ENCODE results near the gene TMEM163. TPM values are rescaled to one million over a fixed set of nuclear protein-coding genes. Genes with fewer than 3 reads are reported as not detected.
A peak's percentile ranks its signal among the peaks of the same experiment; 100 is the strongest.
"Not testable (repeated sequence)": the region's sequence is repeated elsewhere in the genome, so short reads cannot be mapped to it uniquely, and the experiment has no call there.

TMEM163 gene
- total RNA-seq, 1 experiment from 2014 or later, result not detected

GRCh38 chr2:134536296-134536695 is 182.5 kb downstream of the TMEM163 start:
- DNase-seq (ENCODE audit: low spot score), result no peak

GRCh38 chr2:134532537-134532936 is 186.3 kb downstream of the TMEM163 start:
- DNase-seq (ENCODE audit: low spot score), result no peak

GRCh38 chr2:134527381-134527780 is 191.4 kb downstream of the TMEM163 start:
- no peak for DNase-seq (ENCODE audit: low spot score)

GRCh38 chr2:134522496-134523455 is 196.0 kb downstream of the TMEM163 start:
- no peak for DNase-seq (ENCODE audit: low spot score)

- no peak for DNase-seq (ENCODE audit: low spot score)
These were observed 200.7 kb downstream of the TMEM163 start for GRCh38 chr2:134518101-134518500.

GRCh38 chr2:134515137-134515536 is 203.7 kb downstream of the TMEM163 start:
- DNase-seq (ENCODE audit: low spot score), result no peak

- no peak for DNase-seq (ENCODE audit: low spot score)
These were observed 205.4 kb downstream of the TMEM163 start for GRCh38 chr2:134513465-134513804.

GRCh38 chr2:134512734-134513464 is 205.9 kb downstream of the TMEM163 start:
- DNase-seq (ENCODE audit: low spot score), result no peak

- no peak for DNase-seq (ENCODE audit: low spot score)
These were observed 210.4 kb downstream of the TMEM163 start for GRCh38 chr2:134508391-134508790.

- DNase-seq (ENCODE audit: low spot score), result no peak
These were observed 211.1 kb downstream of the TMEM163 start for GRCh38 chr2:134507697-134508096.

GRCh38 chr2:134507159-134507558 is 211.6 kb downstream of the TMEM163 start:
- DNase-seq (ENCODE audit: low spot score), result not testable (repeated sequence)

- DNase-seq (ENCODE audit: low spot score), result no peak
These were observed 213.4 kb downstream of the TMEM163 start for GRCh38 chr2:134505446-134505845.

GRCh38 chr2:134504586-134505336 is 214.0 kb downstream of the TMEM163 start:
- DNase-seq (ENCODE audit: low spot score), result no peak

- no peak for DNase-seq (ENCODE audit: low spot score)
These were observed 216.7 kb downstream of the TMEM163 start for GRCh38 chr2:134502104-134502503.

GRCh38 chr2:134501476-134502091 is 217.2 kb downstream of the TMEM163 start:
- DNase-seq (ENCODE audit: low spot score), result no peak

GRCh38 chr2:134500211-134500935 is 218.4 kb downstream of the TMEM163 start:
- DNase-seq (ENCODE audit: low spot score), result no peak

- no peak for DNase-seq (ENCODE audit: low spot score)
These were observed 219.4 kb downstream of the TMEM163 start for GRCh38 chr2:134499307-134499926.

GRCh38 chr2:134498654-134499053 is 220.1 kb downstream of the TMEM163 start:
- no peak for DNase-seq (ENCODE audit: low spot score)

- DNase-seq (ENCODE audit: low spot score), result no peak
These were observed 225.0 kb downstream of the TMEM163 start for GRCh38 chr2:134493797-134494196.

GRCh38 chr2:134491771-134492441 is 226.9 kb downstream of the TMEM163 start:
- DNase-seq (ENCODE audit: low spot score), result peak; percentile 77

Measured in HT-29 (cell line).